Posterior cingulate gyrus (tissue), 11 donors: Measurements from ENCODE around the gene IGFBP5.

ENCODE experiments used
- DNase-seq, 10 donors: peaks; one replicate each; pipeline versions ENCODE4 v3.0.0 to v3.0.0-alpha.2; 2020 to 2021; ENCODE audit warnings: mixed read lengths in 3 of 10
- intact Hi-C: fragments of 100-400 bp; cut with DNase I; formaldehyde crosslinking; loops from one replicate; pipeline ENCODE4 v1.15.1; 2023

The IGFBP5 gene

DNA sequence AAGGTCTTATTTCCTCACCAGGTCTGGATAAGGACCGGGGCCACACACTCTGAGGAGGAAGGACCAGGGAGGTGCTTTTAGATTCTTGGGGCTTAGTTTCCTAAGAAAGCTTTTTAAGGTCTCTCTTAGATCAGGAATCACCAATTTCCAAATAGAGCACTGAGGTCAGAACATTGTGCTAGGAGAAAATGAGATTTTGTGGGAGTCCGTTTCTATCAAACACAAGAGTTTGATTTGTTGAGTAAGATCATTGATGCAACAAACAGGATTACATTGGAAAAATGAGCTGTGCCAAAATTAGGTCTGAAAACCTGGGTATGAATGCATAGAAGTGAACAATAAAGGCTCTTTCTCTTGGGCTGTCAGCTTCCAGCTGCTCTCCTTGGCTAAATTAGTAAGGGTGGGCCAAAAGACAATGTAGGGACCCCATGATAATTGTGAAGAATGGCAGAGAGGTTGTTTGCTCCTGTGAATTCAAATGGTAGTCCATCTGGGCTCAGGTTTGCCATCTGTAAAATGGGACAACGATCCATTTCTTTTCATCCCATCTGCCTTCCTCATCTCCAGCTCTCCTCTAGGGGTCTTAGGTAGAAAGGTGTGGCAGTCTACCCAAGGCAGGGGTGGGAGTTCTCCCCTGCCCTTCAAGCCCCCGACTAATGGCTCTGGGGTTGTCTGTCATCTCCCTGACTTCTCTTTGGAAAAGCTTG is 42.1 kb downstream of the IGFBP5 start:
- peak in 2 of 10 donors; percentile 1 to 5 for DNase-seq
- intact Hi-C loops, result no loop called here

DNA sequence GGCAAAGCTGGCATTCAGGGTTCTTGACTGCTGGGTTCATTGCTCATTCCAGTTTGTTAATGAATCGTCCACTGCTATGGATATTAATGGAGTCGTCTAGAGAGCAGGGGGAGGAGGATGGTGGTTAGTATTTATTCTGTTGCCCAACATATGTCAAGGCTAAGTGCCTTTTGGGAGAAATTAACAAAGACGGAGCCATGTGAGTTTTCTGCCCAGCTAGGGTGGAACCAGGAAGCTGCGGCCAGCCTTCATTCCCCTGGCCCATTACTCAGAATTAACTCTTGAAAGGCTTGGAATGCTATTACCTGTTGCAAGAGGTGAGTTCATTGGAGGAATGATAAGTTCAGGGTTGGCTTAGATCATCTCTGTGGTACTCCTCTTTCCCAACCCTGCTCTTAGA is 42.8 kb downstream of the IGFBP5 start:
- intact Hi-C loops, result no loop called here

DNA sequence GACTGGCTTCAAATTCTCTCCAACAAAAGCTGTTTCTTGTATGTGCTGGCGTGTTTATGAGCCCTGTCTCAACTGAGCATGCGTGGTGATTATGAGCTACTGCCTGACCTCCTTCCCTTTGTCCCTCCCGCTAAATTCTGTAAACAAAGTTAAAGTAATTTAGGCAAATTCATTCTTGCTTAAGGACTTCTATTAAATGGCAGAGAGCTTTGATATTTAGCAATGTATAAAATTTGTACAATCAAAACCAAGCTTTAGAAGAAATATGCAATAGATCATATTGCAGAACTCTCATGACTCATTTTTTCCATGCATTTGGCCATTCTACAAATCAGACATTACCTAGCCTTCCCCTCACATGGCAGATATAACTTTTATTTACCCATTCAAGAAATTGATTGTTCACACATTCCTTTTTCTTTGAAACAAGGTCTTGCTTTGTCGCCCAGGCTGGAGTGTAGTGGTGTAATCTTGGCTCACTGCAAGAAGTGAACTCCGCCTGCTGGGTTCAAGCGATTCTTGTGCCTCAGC is 43.9 kb downstream of the IGFBP5 start:
- intact Hi-C loops, result no loop called here
- peak in 2 of 10 donors; percentile 5 to 25 for DNase-seq

More for the DNA sequence above, 42.8 kb downstream of the IGFBP5 start:
- DNase-seq, result peak in 2 of 10 donors; percentile 1 to 5

DNA sequence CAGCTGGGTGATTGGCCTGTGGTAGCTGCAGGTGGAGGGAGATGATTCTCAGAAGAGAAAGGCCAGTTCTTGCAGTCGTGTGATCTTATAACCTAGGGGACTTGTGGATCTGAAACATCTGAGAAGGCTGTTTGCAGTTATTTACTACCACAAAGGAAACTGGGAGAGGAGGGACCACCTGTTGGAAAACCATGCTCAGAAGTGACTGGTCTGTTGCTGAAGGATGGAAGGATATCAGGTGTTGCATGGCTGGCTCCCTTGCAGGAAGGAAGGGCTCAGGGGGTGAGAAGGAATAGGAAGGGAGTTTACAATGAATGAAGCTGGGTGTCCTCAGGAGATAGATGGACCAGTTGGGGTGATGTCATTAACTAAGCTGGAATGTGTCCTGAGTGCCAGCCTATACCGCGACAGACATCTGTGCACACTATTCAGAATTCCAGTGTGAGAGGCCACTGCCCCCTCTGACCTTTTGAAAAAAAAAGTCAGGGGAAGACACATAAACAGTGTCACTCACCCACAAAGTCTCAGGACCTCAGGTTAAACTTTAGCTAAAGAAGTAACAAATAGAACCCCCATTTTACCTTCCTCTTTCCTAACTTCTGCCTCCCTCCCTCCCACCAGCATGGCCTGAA is 44.6 kb downstream of the IGFBP5 start:
- peak in 2 of 10 donors; percentile 1 to 8 for DNase-seq
- intact Hi-C loops, result no loop called here

GRCh38 chr2:216649574-216649973 is 45.8 kb downstream of the IGFBP5 start:
- intact Hi-C loops, result no loop called here
- peak in 1 of 10 donors; percentile 55 for DNase-seq

DNA sequence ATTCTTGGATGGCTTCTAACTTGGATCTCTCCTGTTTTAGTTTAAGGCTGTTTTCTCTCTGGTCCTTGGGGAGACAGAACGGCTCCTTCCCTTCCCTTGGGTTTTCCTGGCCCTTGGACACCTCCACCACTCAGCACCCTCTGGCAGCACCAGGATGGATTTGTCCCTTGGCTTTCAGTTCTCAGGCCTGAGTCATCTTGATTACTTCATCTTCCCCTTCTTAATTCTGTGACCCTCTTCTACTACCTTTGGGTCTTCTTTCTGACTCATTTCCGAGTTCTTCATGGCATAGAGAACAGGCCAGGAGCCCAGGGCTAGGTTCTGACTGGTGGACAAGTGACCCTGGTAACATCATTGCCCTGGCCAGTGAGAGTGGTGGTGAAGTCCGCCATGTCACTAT is 47.2 kb downstream of the IGFBP5 start:
- intact Hi-C loops, result no loop called here
- no peak for DNase-seq

DNA sequence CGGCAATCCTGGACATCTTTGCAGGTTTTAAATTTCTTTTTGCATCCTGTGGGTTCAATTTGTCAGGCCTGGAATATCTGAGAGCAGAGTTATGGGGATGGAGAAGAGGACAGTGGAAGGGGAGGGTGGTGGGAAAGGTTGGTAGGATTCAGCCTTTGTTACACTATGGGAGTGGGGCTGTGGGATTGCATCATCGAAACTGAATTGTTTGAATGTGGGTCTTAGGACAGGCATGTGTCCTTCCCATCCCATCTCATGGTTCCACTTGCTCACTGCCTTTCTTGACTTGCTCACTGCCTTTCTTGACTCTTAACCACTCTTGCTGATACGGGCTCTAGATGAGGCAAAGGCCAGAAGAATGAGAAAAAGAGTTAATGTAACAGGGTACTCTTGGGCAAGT is 49.2 kb downstream of the IGFBP5 start:
- intact Hi-C loops, result no loop called here
- DNase-seq, result peak in 1 of 10 donors; percentile 4

DNA sequence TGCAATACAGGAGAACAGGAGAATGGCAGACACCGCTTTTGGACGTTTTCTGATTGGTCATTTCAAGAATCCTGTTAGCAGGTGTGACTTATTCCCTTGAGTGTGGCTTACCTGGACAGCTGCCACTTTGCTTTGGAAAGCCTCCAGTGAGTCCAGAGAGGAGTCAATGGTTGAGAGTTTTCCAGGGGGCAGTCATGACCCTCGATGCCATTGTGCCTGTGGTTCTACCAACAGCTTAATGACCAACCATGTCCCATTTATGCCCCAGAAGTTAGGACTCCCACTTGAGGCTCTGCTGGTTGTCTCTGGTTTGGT is 49.8 kb downstream of the IGFBP5 start:
- intact Hi-C loops, result no loop called here
- peak in 1 of 10 donors; percentile 30 for DNase-seq

- DNase-seq, result peak in 1 of 10 donors; percentile 36
- intact Hi-C loops, result no loop called here
Observed at GRCh38 chr2:216644842-216645635, 50.3 kb downstream of the IGFBP5 start.

DNA sequence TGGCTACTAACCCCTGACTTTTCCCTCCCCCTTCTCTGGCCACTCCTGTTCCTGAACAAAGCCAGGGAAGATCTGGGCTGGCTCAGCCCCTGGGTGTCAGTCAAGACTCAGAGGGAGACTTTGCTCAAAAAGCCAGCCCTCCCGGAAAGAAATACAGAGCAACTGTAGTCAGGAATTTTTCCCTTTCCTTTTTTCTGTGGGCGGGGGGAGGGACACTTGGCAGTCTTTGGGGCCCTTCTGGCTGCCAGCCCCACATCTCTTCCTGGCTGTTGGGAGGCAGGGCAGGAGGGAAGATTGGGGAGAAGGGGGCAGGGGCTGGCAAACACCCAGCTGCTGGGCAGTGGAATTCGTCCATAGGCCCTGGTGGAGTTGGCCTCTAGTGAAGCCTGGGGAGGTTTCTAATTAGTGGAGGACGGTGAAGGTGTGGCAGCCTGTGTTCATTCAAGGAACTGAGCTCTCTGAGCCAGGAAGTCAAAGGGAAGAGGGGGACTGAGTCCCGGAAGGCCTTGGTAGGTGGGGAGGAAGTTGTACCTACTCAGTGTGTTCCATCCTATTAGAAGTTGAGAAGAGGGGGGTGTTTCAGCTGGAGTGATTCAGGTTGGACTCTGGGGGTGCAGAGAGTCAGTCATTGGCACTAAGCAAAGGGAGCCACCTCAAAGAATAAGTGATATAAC is 51.2 kb downstream of the IGFBP5 start:
- intact Hi-C loops, result no loop called here
- DNase-seq, result peak in 1 of 10 donors; percentile 17

GRCh38 chr2:216637472-216637871 is 57.9 kb downstream of the IGFBP5 start:
- intact Hi-C loops, result no loop called here
- DNase-seq, result no peak

GRCh38 chr2:216636551-216637450 is 58.5 kb downstream of the IGFBP5 start:
- intact Hi-C loops, result no loop called here
- peak in 5 of 10 donors; percentile 21 to 81 (median 52) for DNase-seq

- intact Hi-C loops, result no loop called here
- DNase-seq, result peak in 1 of 10 donors; percentile 60
Observed at GRCh38 chr2:216635701-216636550, 59.4 kb downstream of the IGFBP5 start.

- peak in 1 of 10 donors; percentile 57 for DNase-seq
- intact Hi-C loops, result no loop called here
Observed at GRCh38 chr2:216635171-216635570, 60.2 kb downstream of the IGFBP5 start.

DNA sequence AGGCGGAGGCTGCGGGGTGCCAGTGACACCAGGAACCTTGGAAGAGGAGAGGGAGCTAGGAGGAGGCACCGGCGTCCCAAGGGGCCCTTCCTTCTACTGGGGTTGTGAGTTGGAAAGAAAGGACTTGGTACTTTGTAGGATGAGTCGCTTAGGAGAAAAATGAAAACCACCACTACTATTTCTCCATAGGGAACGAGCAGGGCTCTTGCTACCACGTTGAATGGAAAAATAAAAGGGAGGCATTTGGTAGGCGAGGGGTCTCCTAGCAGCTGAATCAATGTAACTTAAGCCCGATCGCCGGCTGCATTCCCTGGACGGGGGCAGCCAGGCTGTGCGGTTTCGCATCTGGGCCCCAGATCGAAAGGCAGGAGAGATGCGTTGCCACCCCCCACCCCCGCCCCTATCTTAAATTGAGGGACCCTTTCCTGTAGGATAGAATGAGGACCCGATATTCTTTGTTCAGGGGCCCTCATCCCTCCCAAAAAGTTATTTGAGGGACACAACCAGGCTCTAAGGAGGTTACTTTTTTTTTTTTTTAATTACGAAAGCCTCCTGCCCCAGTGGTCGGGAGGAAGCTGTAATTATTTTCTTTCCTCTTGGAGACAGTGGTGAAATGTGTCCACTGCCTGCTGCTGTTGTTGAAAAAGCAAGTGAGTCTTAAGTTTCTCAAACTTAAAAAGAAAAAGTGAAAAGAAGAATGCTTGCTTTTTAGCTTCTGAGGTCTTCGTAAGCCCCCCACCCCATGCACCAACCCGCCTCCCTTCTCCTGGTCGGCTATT is 60.8 kb downstream of the IGFBP5 start:
- intact Hi-C loops, result no loop called here
- DNase-seq, result no peak

DNA sequence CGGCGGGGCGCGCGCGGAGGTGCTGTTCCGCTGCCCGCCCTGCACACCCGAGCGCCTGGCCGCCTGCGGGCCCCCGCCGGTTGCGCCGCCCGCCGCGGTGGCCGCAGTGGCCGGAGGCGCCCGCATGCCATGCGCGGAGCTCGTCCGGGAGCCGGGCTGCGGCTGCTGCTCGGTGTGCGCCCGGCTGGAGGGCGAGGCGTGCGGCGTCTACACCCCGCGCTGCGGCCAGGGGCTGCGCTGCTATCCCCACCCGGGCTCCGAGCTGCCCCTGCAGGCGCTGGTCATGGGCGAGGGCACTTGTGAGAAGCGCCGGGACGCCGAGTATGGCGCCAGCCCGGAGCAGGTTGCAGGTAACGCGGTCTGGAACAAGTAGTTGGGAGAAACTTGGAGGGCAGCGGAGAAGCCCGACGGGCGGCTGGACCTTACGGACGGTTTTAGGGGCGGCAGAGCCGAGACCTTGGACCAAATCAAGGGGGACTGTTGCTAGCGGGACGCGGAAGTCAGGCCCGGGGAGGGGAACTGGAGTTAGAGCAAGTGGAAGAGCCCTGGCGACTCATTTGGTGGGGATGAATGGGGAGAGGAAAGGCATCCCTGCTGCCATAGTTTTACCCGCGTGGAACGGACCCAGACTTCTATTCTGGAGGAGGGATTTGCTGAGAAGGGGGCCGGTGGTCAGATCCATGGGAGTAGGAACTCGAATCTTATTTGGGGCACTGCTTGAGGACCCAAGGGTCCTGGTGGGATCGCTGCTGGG is 61.6 kb downstream of the IGFBP5 start:
- intact Hi-C loops, result no loop called here
- DNase-seq, result peak in 1 of 10 donors; percentile 78

- DNase-seq, result peak in 5 of 10 donors; percentile 14 to 88 (median 75)
- intact Hi-C loops, result no loop called here
Observed at GRCh38 chr2:216632952-216633615, 62.3 kb downstream of the IGFBP5 start, which contains the start of gene IGFBP2. TSS of gene IGFBP2 (plus strand) at chr2:216633420. CDS start at chr2:216633524, 104 bp downstream.
